K562 (cell line): ENCODE data around the gene PTGES3L. TPM values are rescaled to one million over a fixed set of nuclear protein-coding genes. Genes with fewer than 3 reads are reported as not detected.

ENCODE experiments used
- ATF1 ChIP-seq, 2 experiments: fragments of 450-650 bp in 1 of 2; IDR thresholded peaks; 2 replicates each; pipeline ENCODE4 v1.6.1; 2016; ENCODE audit warnings: missing compliant biosample characterization in 1 of 2, missing genetic modification characterization in 1 of 2
- ATF3 ChIP-seq, 2 experiments: fragments of 450-650 bp in 1 of 2; sonication (generic) in 1 of 2; formaldehyde crosslinking in 1 of 2; IDR thresholded peaks in 1 of 2; conservative IDR thresholded peaks in 1 of 2; 2 replicates each; pipeline versions ENCODE4 v1.6.1 to v1.8.1; 2016 to 2023; ENCODE audit warnings: mild to moderate bottlenecking in 2 of 2, moderate library complexity in 2 of 2, inconsistent platforms in 1 of 2, missing genetic modification reagents in 1 of 2
- CBX8 ChIP-seq: fragments of 200-600 bp; sonication (generic); IDR thresholded peaks from 2 replicates; pipeline ENCODE4 v1.6.1; 2012; ENCODE audit warnings: borderline replicate concordance, mixed run types, low read depth, mild to moderate bottlenecking, moderate library complexity, mixed read lengths, low read length, control low read depth, inconsistent platforms; ENCODE audit not compliant: poor library complexity, severe bottlenecking; ENCODE audit errors: extremely low read depth
- ESRRA ChIP-seq: fragments of 450-650 bp; IDR thresholded peaks from 2 replicates; pipeline ENCODE4 v1.6.1; 2014; ENCODE audit warnings: low read depth, mild to moderate bottlenecking, moderate library complexity, borderline replicate concordance
- HEY1 ChIP-seq: fragments of 250-450 bp; sonication (Bioruptor Pico); IDR thresholded peaks from 2 replicates; pipeline ENCODE4 v1.5.0; 2020; ENCODE audit warnings: mild to moderate bottlenecking, moderate library complexity, borderline replicate concordance
- JUND ChIP-seq, 2 experiments: IDR thresholded peaks; 2 replicates in 1 of 2; 3 replicates in 1 of 2; pipeline ENCODE4 v1.6.1; 2011; ENCODE audit warnings: borderline replicate concordance in 2 of 2, low read depth in 2 of 2, low read length in 2 of 2, improper control_type of control experiment in 1 of 2, missing biosample characterization in 1 of 2, missing genetic modification characterization in 1 of 2, missing genetic modification reagents in 1 of 2
- KLF1 ChIP-seq: fragments of 450-650 bp; IDR thresholded peaks from 2 replicates; pipeline ENCODE4 v1.6.1; 2016; ENCODE audit warnings: missing genetic modification characterization, missing compliant biosample characterization
- MXD1 ChIP-seq: fragments of 250-450 bp; sonication (Bioruptor Pico); IDR thresholded peaks from 2 replicates; pipeline ENCODE4 v1.8.0; 2021; ENCODE audit warnings: borderline replicate concordance, mild to moderate bottlenecking, moderate library complexity; ENCODE audit not compliant: poor library complexity, severe bottlenecking
- NFIC ChIP-seq: fragments of 450-650 bp; IDR thresholded peaks from 2 replicates; pipeline ENCODE4 v1.6.1; 2017; ENCODE audit warnings: mild to moderate bottlenecking, inconsistent platforms
- POLR2A ChIP-seq: fragments of 450-650 bp; conservative IDR thresholded peaks from 2 replicates; pipeline ENCODE4 v1.6.1; 2016
- POLR2B ChIP-seq: fragments of 450-650 bp; IDR thresholded peaks from 2 replicates; pipeline ENCODE4 v1.6.1; 2018; ENCODE audit warnings: low read depth; ENCODE audit not compliant: partially characterized antibody
- POLR3A ChIP-seq: IDR thresholded peaks from 2 replicates; pipeline ENCODE4 v1.6.1; 2011; ENCODE audit warnings: borderline replicate concordance, mild to moderate bottlenecking, moderate library complexity; ENCODE audit not compliant: insufficient read length, insufficient read depth; ENCODE audit errors: extremely low read depth
- PTRF ChIP-seq: fragments of 450-650 bp; IDR thresholded peaks from 2 replicates; pipeline ENCODE4 v1.6.1; 2016; ENCODE audit warnings: mild to moderate bottlenecking, missing genetic modification characterization, missing compliant biosample characterization
- SMC3 ChIP-seq: conservative IDR thresholded peaks from 2 replicates; pipeline ENCODE4 v1.6.1; 2011; ENCODE audit warnings: low read depth, low read length, improper control_type of control experiment; ENCODE audit not compliant: insufficient read depth
- TAF1 ChIP-seq: IDR thresholded peaks from 2 replicates; pipeline ENCODE4 v1.6.1; 2011; ENCODE audit warnings: mild to moderate bottlenecking, low read length, moderate library complexity; ENCODE audit not compliant: insufficient read depth, control insufficient read depth, severe bottlenecking; ENCODE audit errors: extremely low read depth
- TBL1XR1 ChIP-seq, 2 experiments: IDR thresholded peaks; 2 replicates each; pipeline ENCODE4 v1.6.1; 2012; ENCODE audit warnings: improper control_type of control experiment in 2 of 2, low read length in 2 of 2, mild to moderate bottlenecking in 1 of 2
- TRIM24 ChIP-seq, 2 experiments: fragments of 450-650 bp; IDR thresholded peaks; 2 replicates each; pipeline ENCODE4 v1.6.1; 2016
- ZC3H4 ChIP-seq: sonication (generic); formaldehyde crosslinking; IDR thresholded peaks from 2 replicates; pipeline ENCODE4 v1.9.0; 2021; ENCODE audit warnings: missing genetic modification reagents, borderline replicate concordance
- polyA plus RNA-seq, 8 experiments: library from polyadenylated mRNA; depleted of rRNA in 4 of 8; stranded (reverse) in 5 of 8; unstranded in 3 of 8; fragments of >200 nt; fragmentation: Nextera tagmentation in 2 of 8; fragmentation: Illumina TruSeq in 1 of 8; extraction: Ambion mirVana in 2 of 8; extraction: Trizol in 1 of 8; gene quantifications; 2 replicates each; pipeline versions ENCODE4 v1.2.1 to v1.2.3, GENCODE V29; 2011 to 2014; ENCODE audit warnings: inconsistent platforms in 1 of 8, missing spikeins in 1 of 8
- total RNA-seq, 7 experiments: library from RNA; depleted of rRNA in 6 of 7; stranded (reverse); fragments of >200 nt in 6 of 7; fragmentation: Illumina TruSeq in 2 of 7; extraction: Trizol in 2 of 7; gene quantifications; 2 replicates each; pipeline versions ENCODE4 v1.2.1 to v1.2.3, GENCODE V29; 2011 to 2021; ENCODE audit warnings: low replicate concordance in 1 of 7

The PTGES3L gene
- total and polyA plus RNA-seq, 9 of the 15 experiments (the other 6 are each of a cell fraction or from before 2014, with no cell fraction given) = 6.0 to 16.0 (median 9.6) TPM

GRCh38 chr17:42997984-42998938 lies 18.4 kb upstream of the PTGES3L start, which contains the start of gene RPL27 (continued):
- TF ChIP-seq ZC3H4 (CRISPR knock-in tag) = no peak
- TF ChIP-seq HEY1 (CRISPR knock-in tag) = no peak
- TF ChIP-seq POLR2B = peak; percentile 96
- TF ChIP-seq TAF1 = peak; percentile 94
- TF ChIP-seq PTRF (tag) = no peak
- TF ChIP-seq NFIC = peak; percentile 32
- TF ChIP-seq POLR3A = no peak
- TF ChIP-seq SMC3 = peak; percentile 73; the same call in 1 of the 2 replicates
- TF ChIP-seq JUND (IDR thresholded peaks at IDR 0.05; ENCODE audit: borderline replicate concordance, low read depth, low read length) = peak; percentile 93
- peak; percentile 83; the same call in 2 of the 3 replicates for TF ChIP-seq JUND (tag; IDR thresholded peaks at IDR 0.05; ENCODE audit: borderline replicate concordance, low read depth, low read length)
- TF ChIP-seq TBL1XR1 (IDR thresholded peaks at IDR 0.05; ENCODE audit: low read length in 2 of 2) = peak; percentile 86 to 89
- TF ChIP-seq POLR2A = peak; percentile 99
- TF ChIP-seq ATF1 (CRISPR knock-in tag; IDR thresholded peaks at IDR 0.05) = no peak
- TF ChIP-seq ATF1 (tag; IDR thresholded peaks at IDR 0.05) = peak; percentile 98
- peak in 1 of 2 experiments; percentile 81; a peak in 2 of 4 replicates for TF ChIP-seq TRIM24 (IDR thresholded peaks at IDR 0.05)
- peak; percentile 82 for TF ChIP-seq ATF3 (IDR thresholded peaks at IDR 0.05)
- TF ChIP-seq ATF3 (CRISPR knock-in tag; conservative IDR thresholded peaks at IDR 0.05) = peak; percentile 95
- TF ChIP-seq KLF1 (tag) = peak; percentile 96
- peak; percentile 50 for TF ChIP-seq MXD1
- no peak for TF ChIP-seq CBX8
- peak; percentile 87 for TF ChIP-seq ESRRA
